HG03521 (cell line): ENCODE results near the gene ARHGEF40.

Experiments
- ATAC-seq: cut with Tn5 transposase; IDR thresholded peaks from one replicate; pipeline ENCODE4 v1.9.1; 2021; ENCODE audit warnings: mild to moderate bottlenecking, moderate library complexity; ENCODE audit not compliant: unreplicated experiment

Gene ARHGEF40

DNA sequence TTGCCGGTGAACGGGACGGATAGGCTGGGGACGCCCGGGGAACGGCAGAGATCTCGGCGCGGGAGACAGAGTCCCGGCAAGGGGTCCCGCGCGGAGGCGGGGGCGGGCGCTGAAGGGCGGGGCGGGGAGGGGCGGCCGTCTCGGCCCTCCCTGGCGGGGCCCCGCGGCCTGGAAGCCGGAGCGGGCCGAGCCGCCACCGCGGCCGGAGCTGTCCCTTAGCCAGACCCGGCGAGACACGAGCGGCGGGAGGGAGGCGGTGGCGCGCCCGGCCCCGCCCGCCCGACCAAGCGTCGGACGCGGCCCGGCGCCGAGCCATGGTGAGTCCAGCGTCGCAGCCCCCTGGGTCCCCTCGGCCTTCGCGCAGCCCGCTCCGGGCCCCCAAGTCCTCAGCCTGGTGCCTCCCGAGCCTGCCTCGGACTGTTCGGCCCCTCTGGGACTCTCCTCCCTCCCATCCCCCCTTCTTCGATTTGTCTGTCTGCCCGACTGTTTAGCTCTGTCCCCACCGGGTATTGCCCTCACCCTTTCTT, at the start of gene ARHGEF40:
Gene ARHGEF40 (plus strand): TSS at position 222 of the 527 bp plus-strand sequence. CDS start 93 bp downstream, at position 315.
- no peak for ATAC-seq

- ATAC-seq: no peak
Measured at GRCh38 chr14:21020977-21021545, 49.0 kb upstream of the ARHGEF40 start.

DNA sequence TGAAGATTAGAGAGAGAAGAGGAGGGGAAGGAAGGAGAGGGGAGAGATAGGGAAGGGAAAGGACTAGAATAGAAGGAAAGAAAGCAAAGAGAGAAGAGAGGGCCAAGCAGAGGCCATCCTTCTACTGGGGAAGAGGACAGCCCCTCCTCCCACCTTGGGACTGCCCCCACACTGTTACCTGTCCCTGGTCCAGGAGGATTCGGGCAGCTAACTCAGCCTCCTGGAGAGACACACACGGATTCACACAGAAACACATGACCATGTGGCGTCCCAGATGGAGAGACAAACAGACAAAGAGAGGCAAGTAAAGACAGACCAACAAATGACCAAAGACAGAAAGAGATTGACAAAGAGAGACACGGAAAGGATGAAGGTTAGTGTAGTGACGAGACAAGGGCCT, 47.4 kb upstream of the ARHGEF40 start:
- ATAC-seq: no peak

DNA sequence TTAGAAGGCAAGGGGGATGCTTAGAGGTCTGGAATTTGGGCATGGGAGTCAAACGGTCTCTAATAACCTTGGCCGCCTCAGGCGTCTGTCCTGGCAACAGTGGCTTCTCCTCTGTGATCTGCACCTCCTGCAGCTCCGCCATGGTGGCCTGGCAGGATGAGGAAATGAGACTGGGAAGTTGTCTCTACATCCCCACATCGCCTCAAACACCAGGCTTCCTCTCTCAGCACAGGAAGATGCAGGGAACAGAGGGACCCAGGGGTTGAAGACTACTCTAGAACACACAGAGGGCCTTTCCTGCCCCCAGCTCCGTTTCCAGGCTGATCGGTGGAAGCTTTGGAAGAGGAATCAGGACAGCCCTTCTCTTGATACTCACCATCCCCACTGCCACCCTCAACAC, 46.9 kb upstream of the ARHGEF40 start:
- no peak for ATAC-seq

DNA sequence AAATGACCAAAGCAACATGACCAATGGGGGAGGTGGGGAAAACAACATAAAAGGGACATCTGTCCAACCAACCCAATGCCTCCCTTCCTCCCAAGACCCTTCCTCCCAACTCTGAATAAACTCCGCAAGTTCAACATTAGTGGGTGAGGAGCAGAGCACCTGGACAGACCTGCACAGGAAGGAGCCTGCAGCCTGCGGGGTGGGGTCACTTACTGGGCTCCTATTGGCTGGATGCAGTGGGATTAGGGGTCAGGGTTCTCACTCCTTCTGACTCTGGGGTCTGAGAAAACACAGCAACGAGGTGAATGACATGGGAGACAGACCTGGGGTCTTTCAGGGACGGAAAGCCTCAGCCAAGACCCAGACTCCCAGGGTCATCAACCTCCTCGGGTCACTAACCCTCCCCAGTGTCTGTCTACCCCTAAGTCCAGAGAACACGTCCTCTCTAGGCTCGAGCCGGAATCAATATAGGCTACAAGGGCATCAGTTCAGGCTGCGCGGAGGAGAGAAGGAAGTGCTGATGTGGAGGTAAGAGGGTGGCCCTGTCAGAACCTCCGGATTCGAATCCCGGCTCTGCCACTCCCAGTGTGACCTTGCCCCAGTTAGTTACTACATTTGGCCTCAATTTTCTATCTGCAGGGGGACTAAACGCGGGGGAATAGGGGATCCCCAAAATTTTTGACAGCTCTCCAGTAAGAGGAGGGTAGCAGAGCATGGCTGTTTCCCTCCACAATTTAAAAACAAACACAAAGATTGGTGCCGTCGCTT, 46.1 kb upstream of the ARHGEF40 start:
- ATAC-seq: no peak

DNA sequence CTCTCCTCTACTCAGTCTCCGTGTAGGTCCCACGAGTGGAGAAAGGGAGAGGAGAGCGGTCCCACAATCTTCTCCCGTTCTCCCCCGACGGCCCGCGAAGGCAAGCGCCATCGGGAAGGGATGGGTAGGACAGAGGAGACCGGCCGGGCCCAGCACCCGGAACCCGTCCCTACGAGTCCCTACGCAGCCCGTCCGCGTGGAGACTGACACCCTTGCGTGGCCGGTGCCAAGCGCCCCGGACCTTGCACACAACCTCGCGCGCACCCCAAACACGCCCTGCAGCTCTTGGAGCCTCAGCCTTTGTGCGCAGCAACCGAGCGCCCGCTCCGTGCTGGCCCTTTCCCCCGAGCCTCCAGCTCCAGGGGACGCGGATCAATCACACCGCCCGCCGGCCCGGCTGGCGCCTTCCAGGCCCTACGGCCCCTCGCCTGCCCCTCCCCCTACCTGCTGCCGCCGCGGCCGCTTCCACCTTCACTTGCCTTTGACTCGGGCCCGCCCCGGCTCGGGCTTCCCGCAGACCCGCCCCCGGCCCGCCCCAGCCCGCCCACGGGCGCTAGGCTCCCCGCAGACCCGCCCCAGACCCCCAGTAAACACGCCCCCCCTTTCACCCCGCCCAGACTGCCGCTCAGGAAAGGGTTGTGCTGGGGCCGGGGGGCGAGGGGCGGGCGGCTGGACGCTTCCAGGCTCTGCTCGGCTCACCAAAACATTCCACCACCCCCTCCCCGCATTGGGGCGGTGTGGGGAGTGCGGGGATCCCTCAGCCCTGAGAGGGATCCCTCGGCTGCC, 45.3 kb upstream of the ARHGEF40 start, which contains the start of gene NDRG2:
Gene NDRG2 (minus strand): TSS at position 477 of the 786 bp plus-strand sequence. CDS start 1,746 bp downstream, outside the sequence.
- no peak for ATAC-seq

DNA sequence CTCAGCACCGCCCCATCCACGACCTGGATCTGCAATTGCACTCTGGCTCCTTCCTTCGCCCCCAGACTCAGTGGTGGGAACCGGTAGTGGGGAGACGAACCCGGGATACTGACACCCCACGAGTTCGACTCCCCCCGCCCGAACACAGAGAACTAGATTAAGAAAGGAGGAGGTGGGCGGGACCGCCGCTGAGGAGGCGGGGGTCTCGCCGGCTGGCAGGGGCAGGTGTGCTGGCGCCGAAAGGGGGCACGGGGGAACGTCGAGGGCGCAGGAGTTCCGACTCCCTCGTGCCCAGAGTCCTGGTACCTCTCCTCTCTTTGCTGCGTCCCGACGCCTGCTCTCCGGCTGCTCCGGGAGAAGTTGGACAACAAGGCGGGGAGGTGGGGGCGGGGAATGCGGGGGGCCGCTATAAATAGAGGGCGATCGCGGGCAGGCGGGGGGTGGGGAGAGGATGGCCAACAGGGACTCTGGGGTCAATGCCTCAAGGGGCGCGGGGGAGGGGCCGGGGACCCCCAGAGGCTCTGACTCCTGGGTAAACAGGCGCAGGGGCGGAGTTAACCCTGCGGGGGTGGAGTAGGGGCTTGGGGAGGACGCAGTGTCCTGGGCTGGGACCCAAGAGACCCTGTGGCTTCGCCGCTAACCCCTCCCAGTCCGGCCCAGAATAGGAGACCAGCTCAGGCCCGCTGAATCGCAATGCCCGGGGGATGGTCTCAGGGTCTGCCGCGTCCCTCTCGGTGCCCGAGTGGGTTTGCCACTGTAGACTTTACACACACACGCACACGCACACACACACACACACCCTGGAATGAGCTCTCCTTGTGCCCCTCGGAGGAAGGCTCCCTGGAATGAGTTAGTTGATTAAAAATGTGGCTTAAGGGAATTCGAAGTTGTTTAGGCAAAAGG, 44.5 kb upstream of the ARHGEF40 start:
- ATAC-seq: no peak

DNA sequence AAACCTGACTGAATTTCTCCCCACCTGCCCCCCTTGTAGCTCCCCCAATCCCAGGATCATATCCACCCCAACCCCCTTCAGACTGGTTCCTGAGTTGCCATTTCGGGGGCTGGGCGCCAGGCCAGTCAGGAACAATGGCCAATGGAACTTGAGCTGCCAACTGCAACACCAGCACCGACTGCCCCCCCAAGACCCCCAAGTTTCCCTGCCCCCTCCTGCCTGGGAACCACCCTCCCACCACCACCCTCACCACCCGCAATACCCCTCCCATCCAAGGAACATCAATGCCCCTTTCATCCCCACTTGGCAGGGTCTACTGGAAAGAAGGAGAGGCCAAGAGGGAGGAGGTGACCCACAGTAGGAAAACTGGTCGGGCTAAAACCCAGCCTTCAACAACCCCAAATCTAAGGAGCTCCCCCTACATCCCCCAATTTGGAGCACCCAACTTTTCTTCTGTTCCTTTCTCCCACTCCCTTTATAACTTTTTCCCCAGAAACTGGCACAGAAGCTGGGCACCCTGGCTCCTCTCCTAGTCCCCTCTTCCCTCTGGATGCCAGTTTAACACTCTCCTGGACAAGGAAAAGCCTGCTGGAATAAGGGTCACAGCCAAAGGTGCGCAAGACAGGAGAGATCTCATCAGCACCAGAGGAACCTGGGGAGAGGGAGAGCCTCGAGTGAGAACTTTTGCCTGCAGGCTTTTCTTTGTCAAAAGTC, 43.7 kb upstream of the ARHGEF40 start:
- ATAC-seq: no peak

DNA sequence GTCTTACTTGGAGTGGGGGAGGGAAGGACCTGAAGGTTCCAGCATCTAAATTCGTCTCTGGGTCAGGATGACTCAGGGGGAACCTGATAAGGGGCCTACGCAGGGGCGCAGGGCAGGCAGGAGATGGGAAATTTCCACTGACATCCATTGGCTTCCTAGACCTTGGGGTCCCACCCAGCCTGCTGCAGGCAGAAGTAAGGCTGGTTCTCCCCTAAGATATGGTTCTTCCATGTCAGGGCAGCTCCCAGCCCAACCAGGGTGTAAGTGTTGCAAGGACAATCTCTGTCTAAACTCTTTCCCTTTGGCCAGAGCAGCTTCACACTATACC, 43.2 kb upstream of the ARHGEF40 start:
- no peak for ATAC-seq

GRCh38 chr14:21029917-21030316, 40.2 kb upstream of the ARHGEF40 start, which contains the start of gene TPPP2:
Gene TPPP2, plus strand, starts transcription at chr14:21030217. Its CDS starts 365 bp downstream, at chr14:21030582.
- ATAC-seq: no peak

- ATAC-seq: no peak
Measured at GRCh38 chr14:21030531-21030930, 39.6 kb upstream of the ARHGEF40 start.

DNA sequence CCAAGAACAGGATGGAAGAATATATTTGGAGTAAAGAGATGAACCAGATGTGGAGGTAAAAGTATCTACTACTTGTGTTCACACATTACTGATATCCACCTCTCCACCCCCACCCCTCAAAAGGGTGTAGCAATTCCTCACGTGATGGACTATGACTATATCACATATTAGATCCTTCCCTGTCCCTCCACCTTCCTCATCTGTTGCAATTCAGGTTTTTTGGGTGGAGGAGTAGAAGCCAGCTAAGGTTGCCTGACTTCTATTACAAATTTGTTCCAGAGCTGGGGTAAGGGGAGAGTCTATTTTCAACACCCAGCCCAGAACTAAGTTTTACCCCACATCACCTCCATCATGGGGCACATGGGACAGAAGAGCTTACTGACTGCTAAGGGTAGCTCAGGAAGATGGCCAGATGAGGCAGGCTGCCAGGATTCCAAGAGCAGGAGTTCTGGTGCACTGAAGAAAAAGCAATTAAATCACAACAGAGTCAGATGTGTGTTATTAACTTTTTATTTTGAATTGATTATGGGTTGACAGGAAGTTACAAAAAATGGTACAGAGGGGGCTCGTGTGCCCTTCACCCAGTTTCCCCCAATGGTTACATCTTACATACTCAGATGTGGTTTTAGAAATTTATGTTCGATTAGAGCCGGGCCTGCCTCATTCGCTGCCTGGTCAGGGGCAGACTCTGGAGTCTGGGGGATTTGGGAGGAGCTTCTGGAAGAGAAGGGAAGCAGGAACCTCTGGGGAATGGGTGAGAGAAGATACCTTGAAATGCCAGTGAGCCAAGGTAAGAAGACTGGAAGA, 37.6 kb upstream of the ARHGEF40 start:
- no peak for ATAC-seq

- ATAC-seq: no peak
Measured at GRCh38 chr14:21033133-21033698, 36.9 kb upstream of the ARHGEF40 start.

DNA sequence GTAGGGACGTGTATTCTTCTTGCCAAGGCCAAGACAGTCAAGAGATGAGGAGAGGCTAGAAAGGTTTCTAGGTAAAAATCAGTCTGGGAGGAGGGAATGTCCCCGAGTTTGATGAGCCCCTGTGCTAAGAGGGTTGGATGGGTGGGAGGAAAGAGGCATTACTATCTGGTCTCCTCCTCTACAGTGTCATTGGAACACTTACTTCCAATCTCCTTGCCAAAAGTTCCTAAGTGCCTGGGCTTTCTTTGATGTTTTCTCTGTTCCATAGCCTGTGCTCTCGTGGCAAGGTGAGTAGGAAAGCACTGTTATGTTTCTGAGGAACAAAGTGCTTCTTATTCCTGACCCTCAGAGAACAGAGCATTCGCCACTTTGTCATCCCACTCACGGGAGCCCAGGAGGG, 35.4 kb upstream of the ARHGEF40 start, which contains the start of gene RNASE13:
Gene RNASE13 (minus strand): TSS at position 101 of the 400 bp plus-strand sequence. CDS start 519 bp downstream, outside the sequence.
- no peak for ATAC-seq

GRCh38 chr14:21036751-21037150, 33.4 kb upstream of the ARHGEF40 start:
- no peak for ATAC-seq

DNA sequence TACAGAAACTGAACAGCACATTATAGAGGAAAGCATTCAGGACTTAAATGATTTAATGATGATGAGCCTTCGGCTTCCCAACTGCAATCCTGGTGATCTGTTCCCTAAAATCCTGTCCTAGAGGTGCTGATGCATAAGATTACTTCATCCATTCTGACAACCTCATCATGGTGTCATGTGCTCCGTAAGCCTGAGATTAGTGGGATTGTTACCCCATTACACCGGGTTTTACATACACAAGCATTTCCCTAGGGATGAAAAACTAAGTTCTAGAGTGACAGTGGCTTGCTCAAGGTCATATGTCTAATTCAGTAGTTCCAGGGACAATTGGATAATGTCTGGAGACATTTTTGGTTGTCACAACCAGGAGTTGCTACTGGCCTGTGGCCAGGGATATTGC, 32.9 kb upstream of the ARHGEF40 start:
- no peak for ATAC-seq

- ATAC-seq: no peak
Measured at GRCh38 chr14:21038441-21039422, 31.4 kb upstream of the ARHGEF40 start.
